Naive B cell (primary cell): ENCODE measurements around the gene JARID2. TPM values are rescaled to one million over a fixed set of nuclear protein-coding genes. Genes with fewer than 3 reads are reported as not detected.

Source experiments
- ATAC-seq, 2 donors: fragments of 150-1000 bp; cut with Tn5 transposase; 2 replicates each; pipeline ENCODE4 v1.10.0; 2021; ENCODE audit warnings: low read depth in 2 of 2, mild to moderate bottlenecking in 2 of 2, moderate library complexity in 2 of 2
- DNase-seq: peaks from one replicate; pipeline ENCODE4 v3.0.0; 2022
- H3K27ac Mint-ChIP-seq, 6 donors: one replicate each; pipeline ENCODE4 v1.8.0; 2020 to 2022; ENCODE audit warnings: mild to moderate bottlenecking in 6 of 6, mixed read lengths in 6 of 6, moderate library complexity in 5 of 6, inconsistent platforms in 2 of 6
- H3K27me3 Mint-ChIP-seq, 3 donors: one replicate each; pipeline ENCODE4 v1.8.0; 2021 to 2022; ENCODE audit warnings: mixed read lengths in 3 of 3, mild to moderate bottlenecking in 1 of 3
- H3K36me3 Mint-ChIP-seq, 2 donors: one replicate each; pipeline ENCODE4 v1.8.0; 2020 to 2022; ENCODE audit warnings: mixed read lengths in 2 of 2, inconsistent platforms in 1 of 2, mild to moderate bottlenecking in 1 of 2
- H3K4me1 Mint-ChIP-seq, 3 donors: one replicate each; pipeline ENCODE4 v1.8.0; 2020 to 2022; ENCODE audit warnings: mixed read lengths in 3 of 3, inconsistent platforms in 1 of 3, mild to moderate bottlenecking in 1 of 3, moderate library complexity in 1 of 3
- H3K4me3 Mint-ChIP-seq, 8 donors: one replicate each; pipeline ENCODE4 v1.8.0; 2020 to 2022; ENCODE audit warnings: mild to moderate bottlenecking in 8 of 8, mixed read lengths in 8 of 8, moderate library complexity in 8 of 8, inconsistent platforms in 2 of 8
- H3K9me3 Mint-ChIP-seq, 7 donors: one replicate each; pipeline ENCODE4 v1.8.0; 2020 to 2022; ENCODE audit warnings: mixed read lengths in 7 of 7, mild to moderate bottlenecking in 5 of 7, inconsistent platforms in 2 of 7, moderate library complexity in 1 of 7
- polyA plus RNA-seq, 6 donors: library from polyadenylated mRNA; unstranded; fragments of 300-500 nt; fragmentation: Illumina TruSeq; gene quantifications; one replicate each; pipeline ENCODE4 v1.2.3, GENCODE V29; 2021; ENCODE audit warnings: low read depth in 6 of 6

JARID2 gene
- polyA plus RNA-seq, 6 donors from 2014 or later: 2.7 to 21.9 (median 16.6) TPM

GRCh38 chr6:15510536-15511247, 264.8 kb downstream of the JARID2 start:
- DNase-seq (no peak), ATAC-seq (no peak)
- H3K27me3 Mint-ChIP-seq: no peaks in the 10 kb centered on the region
- H3K4me1 Mint-ChIP-seq: peaks cover 2 to 22% (median 10%) of the 10 kb centered on the region in 3 donors
- peaks cover 17 to 30% of the 10 kb centered on the region in 2 donors for H3K36me3 Mint-ChIP-seq
- no peaks in the 10 kb centered on the region for H3K9me3 Mint-ChIP-seq
- peak overlapping the region in 1 of 8 donors; percentile 51 for H3K4me3 Mint-ChIP-seq
- peak overlapping the region in 4 of 6 donors; percentile 4 to 91 (median 60) for H3K27ac Mint-ChIP-seq

- no peak for ATAC-seq
- Mint-ChIP-seq H3K27ac (peak overlapping the region in 2 of 6 donors; percentile 28 to 70), H3K36me3 (peaks cover 21 to 37% of the 10 kb centered on the region in 2 donors), H3K4me3 (peak overlapping the region in 1 of 8 donors; percentile 22), H3K27me3 (no peaks in the 10 kb centered on the region), H3K4me1 (peaks cover 0 to 22% (median 10%) of the 10 kb centered on the region in 3 donors), H3K9me3 (no peaks in the 10 kb centered on the region)
- DNase-seq: no peak
Measured at GRCh38 chr6:15511248-15512125, 265.6 kb downstream of the JARID2 start.

- H3K27me3 Mint-ChIP-seq: no peaks in the 10 kb centered on the region
- H3K36me3 Mint-ChIP-seq: peaks cover 14 to 37% of the 10 kb centered on the region in 2 donors
- ATAC-seq (no peak), DNase-seq (no peak)
- H3K4me3 Mint-ChIP-seq: peak overlapping the region in 1 of 8 donors; percentile 9
- peak overlapping the region in 3 of 6 donors; percentile 28 to 70 (median 36) for H3K27ac Mint-ChIP-seq
- peaks cover 0 to 22% (median 10%) of the 10 kb centered on the region in 3 donors for H3K4me1 Mint-ChIP-seq
- no peaks in the 10 kb centered on the region for H3K9me3 Mint-ChIP-seq
Measured at GRCh38 chr6:15512126-15512525, 266.3 kb downstream of the JARID2 start.

- Mint-ChIP-seq H3K4me3 (no peak overlapping the region), H3K27me3 (no peaks in the 10 kb centered on the region), H3K27ac (peak overlapping the region in 1 of 6 donors; percentile 33), H3K9me3 (no peaks in the 10 kb centered on the region), H3K36me3 (peaks cover 11 to 37% of the 10 kb centered on the region in 2 donors), H3K4me1 (peaks cover 0 to 22% (median 10%) of the 10 kb centered on the region in 3 donors)
- ATAC-seq: no peak
- no peak for DNase-seq
Measured at GRCh38 chr6:15512721-15513120, 266.9 kb downstream of the JARID2 start.

- DNase-seq: no peak
- peaks cover 9 to 37% of the 10 kb centered on the region in 2 donors for H3K36me3 Mint-ChIP-seq
- H3K9me3 Mint-ChIP-seq: no peaks in the 10 kb centered on the region
- ATAC-seq: no peak
- H3K27ac Mint-ChIP-seq: peak overlapping the region; percentile 49 to 94 (median 70)
- no peaks in the 10 kb centered on the region for H3K27me3 Mint-ChIP-seq
- peaks cover 0 to 22% (median 10%) of the 10 kb centered on the region in 3 donors for H3K4me1 Mint-ChIP-seq
- peak overlapping the region in 1 of 8 donors; percentile 66 for H3K4me3 Mint-ChIP-seq
Measured at GRCh38 chr6:15513131-15513771, 267.4 kb downstream of the JARID2 start.

GRCh38 chr6:15513801-15514711, 268.2 kb downstream of the JARID2 start:
- Mint-ChIP-seq H3K36me3 (peaks cover 5 to 37% of the 10 kb centered on the region in 2 donors), H3K9me3 (no peaks in the 10 kb centered on the region), H3K4me3 (peak overlapping the region in 1 of 8 donors; percentile 66), H3K27me3 (no peaks in the 10 kb centered on the region), H3K27ac (peak overlapping the region in 5 of 6 donors; percentile 69 to 94 (median 87)), H3K4me1 (peaks cover 0 to 22% (median 10%) of the 10 kb centered on the region in 3 donors)
- no peak for DNase-seq
- no peak for ATAC-seq

GRCh38 chr6:15515226-15515625, 269.4 kb downstream of the JARID2 start:
- Mint-ChIP-seq H3K36me3 (peaks cover 15 to 37% of the 10 kb centered on the region in 2 donors), H3K4me1 (peaks cover 0 to 22% (median 10%) of the 10 kb centered on the region in 3 donors)

GRCh38 chr6:15515660-15516375, 269.9 kb downstream of the JARID2 start:
- no peaks in the 10 kb centered on the region for H3K27me3 Mint-ChIP-seq
- H3K36me3 Mint-ChIP-seq: peaks cover 15 to 32% of the 10 kb centered on the region in 2 donors
- H3K9me3 Mint-ChIP-seq: no peaks in the 10 kb centered on the region
- H3K4me3 Mint-ChIP-seq: peak overlapping the region in 1 of 8 donors; percentile 56
- ATAC-seq: no peak
- no peak for DNase-seq
- H3K27ac Mint-ChIP-seq: peak overlapping the region; percentile 38 to 89 (median 70)
- peaks cover 0 to 22% (median 10%) of the 10 kb centered on the region in 3 donors for H3K4me1 Mint-ChIP-seq

More at GRCh38 chr6:15515226-15515625, 269.4 kb downstream of the JARID2 start:
- no peaks in the 10 kb centered on the region for H3K27me3 Mint-ChIP-seq
- ATAC-seq (no peak), DNase-seq (no peak)
- H3K27ac Mint-ChIP-seq: peak overlapping the region in 4 of 6 donors; percentile 69 to 92 (median 88)
- no peak overlapping the region for H3K4me3 Mint-ChIP-seq
- H3K9me3 Mint-ChIP-seq: no peaks in the 10 kb centered on the region

GRCh38 chr6:15516378-15516777, 270.5 kb downstream of the JARID2 start:
- H3K4me3 Mint-ChIP-seq: no peak overlapping the region
- DNase-seq: no peak
- H3K4me1 Mint-ChIP-seq: peaks cover 0 to 22% (median 10%) of the 10 kb centered on the region in 3 donors
- peaks cover 15 to 31% of the 10 kb centered on the region in 2 donors for H3K36me3 Mint-ChIP-seq
- no peaks in the 10 kb centered on the region for H3K27me3 Mint-ChIP-seq
- H3K27ac Mint-ChIP-seq: peak overlapping the region; percentile 38 to 89 (median 70)
- ATAC-seq: no peak
- H3K9me3 Mint-ChIP-seq: no peaks in the 10 kb centered on the region

- Mint-ChIP-seq H3K27me3 (no peaks in the 10 kb centered on the region), H3K27ac (peak overlapping the region in 4 of 6 donors; percentile 19 to 89 (median 80)), H3K9me3 (no peaks in the 10 kb centered on the region), H3K4me3 (no peak overlapping the region), H3K4me1 (peaks cover 0 to 20% (median 10%) of the 10 kb centered on the region in 3 donors), H3K36me3 (peaks cover 15 to 30% of the 10 kb centered on the region in 2 donors)
- DNase-seq: no peak
- no peak for ATAC-seq
Measured at GRCh38 chr6:15516923-15517560, 271.2 kb downstream of the JARID2 start.

- ATAC-seq (no peak), DNase-seq (no peak)
- Mint-ChIP-seq H3K27ac (peak overlapping the region in 1 of 6 donors; percentile 66), H3K36me3 (peaks cover 15 to 32% of the 10 kb centered on the region in 2 donors), H3K9me3 (no peaks in the 10 kb centered on the region), H3K4me3 (no peak overlapping the region), H3K27me3 (no peaks in the 10 kb centered on the region), H3K4me1 (peaks cover 0 to 17% (median 10%) of the 10 kb centered on the region in 3 donors)
Measured at GRCh38 chr6:15517600-15517999, 271.7 kb downstream of the JARID2 start.
